Endothelial cell (in vitro differentiated cells): ENCODE data around the gene BCL11A. TPM values are rescaled to one million over a fixed set of nuclear protein-coding genes. Genes with fewer than 3 reads are reported as not detected.

Experiments used
- DNase-seq: peaks from one replicate; pipeline ENCODE4 v3.0.0; 2021; ENCODE audit warnings: low spot score
- H3K27ac Mint-ChIP-seq: one replicate; pipeline ENCODE4 v1.8.0; 2021; ENCODE audit warnings: mixed read lengths, inconsistent platforms; ENCODE audit not compliant: unreplicated experiment
- H3K27me3 Mint-ChIP-seq: one replicate; pipeline ENCODE4 v1.8.0; 2021; ENCODE audit warnings: mild to moderate bottlenecking, moderate library complexity, mixed read lengths, inconsistent platforms; ENCODE audit not compliant: unreplicated experiment
- H3K36me3 Mint-ChIP-seq: one replicate; pipeline ENCODE4 v1.8.0; 2021; ENCODE audit warnings: mild to moderate bottlenecking, low read depth, mixed read lengths, inconsistent platforms; ENCODE audit not compliant: unreplicated experiment
- H3K4me1 Mint-ChIP-seq: one replicate; pipeline ENCODE4 v1.8.0; 2021; ENCODE audit warnings: mild to moderate bottlenecking, mixed read lengths, inconsistent platforms; ENCODE audit not compliant: unreplicated experiment
- H3K4me3 Mint-ChIP-seq: one replicate; pipeline ENCODE4 v1.8.0; 2021; ENCODE audit warnings: mild to moderate bottlenecking, mixed read lengths, inconsistent platforms; ENCODE audit not compliant: unreplicated experiment
- H3K9me3 Mint-ChIP-seq: one replicate; pipeline ENCODE4 v1.8.0; 2021; ENCODE audit warnings: mixed read lengths, inconsistent platforms; ENCODE audit not compliant: unreplicated experiment
- CTCF ChIP-seq: fragments of 200-600 bp; sonication (generic); IDR thresholded peaks from one replicate; pipeline ENCODE4 v1.5.0; 2021; ENCODE audit warnings: antibody characterized with exemption; ENCODE audit not compliant: unreplicated experiment
- total RNA-seq: library from RNA; stranded (reverse); fragmentation: NEBNext Ultra II Directional; extraction: Animal tissue kit (Norgen Biotek cat#: 25700); gene quantifications from one replicate; pipeline ENCODE4 v1.2.1, GENCODE V29; 2021; ENCODE audit not compliant: unreplicated experiment

BCL11A gene
- total RNA-seq, 1 donor from 2014 or later, result 9.6 TPM

- DNase-seq, result no peak
- no peak for TF ChIP-seq CTCF
- H3K27ac Mint-ChIP-seq, result no peak overlapping the region
- H3K4me1 Mint-ChIP-seq, result peaks cover 37% of the 10 kb centered on the region
- H3K4me3 Mint-ChIP-seq, result no peak overlapping the region
- peaks cover 6% of the 10 kb centered on the region for H3K27me3 Mint-ChIP-seq
- no peaks in the 10 kb centered on the region for H3K36me3 Mint-ChIP-seq
- no peaks in the 10 kb centered on the region for H3K9me3 Mint-ChIP-seq
Measured at GRCh38 chr2:60529136-60529784, 24.2 kb downstream of the BCL11A start.

GRCh38 chr2:60528281-60529020 is 25.0 kb downstream of the BCL11A start:
- TF ChIP-seq CTCF, result no peak
- Mint-ChIP-seq H3K27ac (no peak overlapping the region), H3K9me3 (no peaks in the 10 kb centered on the region), H3K4me3 (peak overlapping the region; percentile 24), H3K27me3 (peaks cover 6% of the 10 kb centered on the region), H3K36me3 (no peaks in the 10 kb centered on the region), H3K4me1 (peaks cover 32% of the 10 kb centered on the region)
- no peak for DNase-seq

GRCh38 chr2:60527762-60528161 is 25.7 kb downstream of the BCL11A start:
- Mint-ChIP-seq H3K4me1 (peaks cover 28% of the 10 kb centered on the region), H3K27ac (no peak overlapping the region), H3K27me3 (peaks cover 6% of the 10 kb centered on the region), H3K4me3 (peak overlapping the region; percentile 24), H3K9me3 (no peaks in the 10 kb centered on the region), H3K36me3 (no peaks in the 10 kb centered on the region)
- DNase-seq, result no peak
- no peak for TF ChIP-seq CTCF

- Mint-ChIP-seq H3K4me1 (peaks cover 22% of the 10 kb centered on the region), H3K27me3 (peaks cover 2% of the 10 kb centered on the region), H3K4me3 (no peak overlapping the region), H3K36me3 (no peaks in the 10 kb centered on the region), H3K9me3 (no peaks in the 10 kb centered on the region), H3K27ac (no peak overlapping the region)
- DNase-seq, result no peak
- no peak for TF ChIP-seq CTCF
Measured at GRCh38 chr2:60526623-60527022, 26.8 kb downstream of the BCL11A start.

- Mint-ChIP-seq H3K36me3 (no peaks in the 10 kb centered on the region), H3K27me3 (peaks cover 2% of the 10 kb centered on the region), H3K4me3 (no peak overlapping the region), H3K27ac (no peak overlapping the region), H3K4me1 (peaks cover 19% of the 10 kb centered on the region), H3K9me3 (no peaks in the 10 kb centered on the region)
- TF ChIP-seq CTCF, result no peak
- no peak for DNase-seq
Measured at GRCh38 chr2:60525899-60526298, 27.6 kb downstream of the BCL11A start.
